Subcutaneous adipose tissue (tissue), 4 donors: ENCODE results near the gene ILDR2. TPM values are rescaled to one million over a fixed set of nuclear protein-coding genes. Genes with fewer than 3 reads are reported as not detected.

Experiments used
- CTCF ChIP-seq: fragments of 450-650 bp; IDR thresholded peaks from one replicate; pipeline ENCODE4 v1.5.1; 2016; ENCODE audit warnings: low read depth, mild to moderate bottlenecking, control low read depth, antibody characterized with exemption, moderate library complexity
- total RNA-seq, 4 donors: library from RNA; depleted of rRNA; stranded (reverse); fragments of >200 nt; gene quantifications; one replicate each; pipeline ENCODE4 v1.1.0, GENCODE V29; 2016

ILDR2 gene
- total RNA-seq, 4 donors from 2014 or later: under 0.01 TPM; not detected in 3

- TF ChIP-seq CTCF: no peak
Observed at GRCh38 chr1:166889776-166890175, 85.6 kb downstream of the ILDR2 start.

GRCh38 chr1:166888373-166889111 lies 86.8 kb downstream of the ILDR2 start:
- no peak for TF ChIP-seq CTCF

GRCh38 chr1:166884971-166885370 lies 90.4 kb downstream of the ILDR2 start:
- TF ChIP-seq CTCF: no peak

GRCh38 chr1:166884040-166884642 lies 91.2 kb downstream of the ILDR2 start:
- TF ChIP-seq CTCF: no peak

GRCh38 chr1:166882893-166883292 lies 92.4 kb downstream of the ILDR2 start:
- no peak for TF ChIP-seq CTCF

- no peak for TF ChIP-seq CTCF
Observed at GRCh38 chr1:166876540-166876838, 98.9 kb downstream of the ILDR2 start.

GRCh38 chr1:166875734-166876539 lies 99.4 kb downstream of the ILDR2 start, which contains the start of gene TADA1:
Gene TADA1 (minus strand): TSS chr1:166876264. CDS start chr1:166876233, 31 bp downstream.
- no peak for TF ChIP-seq CTCF
